GM21528 (cell line): ENCODE measurements around the gene TP73.

Experiments used
- ATAC-seq: cut with Tn5 transposase; IDR thresholded peaks from one replicate; pipeline ENCODE4 v1.9.1; 2021; ENCODE audit warnings: mild to moderate bottlenecking, moderate library complexity; ENCODE audit not compliant: unreplicated experiment, low FRiP score

TP73 gene

GRCh38 chr1:3683992-3684391 lies 31.7 kb downstream of the TP73 start:
- ATAC-seq = no peak

GRCh38 chr1:3685222-3685621 lies 32.9 kb downstream of the TP73 start:
- ATAC-seq = no peak

GRCh38 chr1:3685906-3686305 lies 33.6 kb downstream of the TP73 start:
- no peak for ATAC-seq

GRCh38 chr1:3687504-3687903 lies 35.2 kb downstream of the TP73 start:
- ATAC-seq = no peak

GRCh38 chr1:3688356-3689137 lies 36.2 kb downstream of the TP73 start:
- no peak for ATAC-seq

GRCh38 chr1:3689138-3689750 lies 36.9 kb downstream of the TP73 start:
- no peak for ATAC-seq

GRCh38 chr1:3690282-3691065 lies 38.2 kb downstream of the TP73 start:
- ATAC-seq = no peak

- no peak for ATAC-seq
Observed at GRCh38 chr1:3691421-3692204, 39.3 kb downstream of the TP73 start.

- ATAC-seq = no peak
Observed at GRCh38 chr1:3692598-3692997, 40.3 kb downstream of the TP73 start.

GRCh38 chr1:3693321-3693720 lies 41.0 kb downstream of the TP73 start:
- ATAC-seq = no peak

GRCh38 chr1:3695326-3696217 lies 43.3 kb downstream of the TP73 start:
- no peak for ATAC-seq

GRCh38 chr1:3696689-3697088 lies 44.4 kb downstream of the TP73 start:
- ATAC-seq = no peak

GRCh38 chr1:3697104-3697503 lies 44.8 kb downstream of the TP73 start:
- no peak for ATAC-seq

- no peak for ATAC-seq
Observed at GRCh38 chr1:3697810-3698209, 45.5 kb downstream of the TP73 start.

GRCh38 chr1:3698660-3699408 lies 46.5 kb downstream of the TP73 start:
- ATAC-seq = no peak

- ATAC-seq = no peak
Observed at GRCh38 chr1:3699596-3699995, 47.3 kb downstream of the TP73 start.

GRCh38 chr1:3700631-3701030 lies 48.3 kb downstream of the TP73 start:
- no peak for ATAC-seq

GRCh38 chr1:3702528-3702927 lies 50.2 kb downstream of the TP73 start:
- no peak for ATAC-seq
